A673 (cell line): ENCODE measurements around the gene ZNF827.

Experiments
- EZH2 ChIP-seq: fragments of 200-600 bp; sonication (generic); IDR thresholded peaks from 2 replicates; pipeline ENCODE4 v1.6.1; 2017; ENCODE audit warnings: borderline replicate concordance, low read depth, mild to moderate bottlenecking, mixed read lengths, antibody characterized with exemption, low read length; ENCODE audit not compliant: poor library complexity, severe bottlenecking
- TF ChIP-seq, protein P1 (sequence below): fragments of 300-800, 200-600 bp; sonication (generic); conservative IDR thresholded peaks from 2 replicates; pipeline ENCODE4 v1.5.1; 2017; ENCODE audit warnings: low read depth, mild to moderate bottlenecking, antibody characterized with exemption, low read length, moderate library complexity, mixed read lengths

GRCh38 chr4:145814246-145814645 is 124.4 kb downstream of the ZNF827 start:
- TF ChIP-seq, protein P1, sequence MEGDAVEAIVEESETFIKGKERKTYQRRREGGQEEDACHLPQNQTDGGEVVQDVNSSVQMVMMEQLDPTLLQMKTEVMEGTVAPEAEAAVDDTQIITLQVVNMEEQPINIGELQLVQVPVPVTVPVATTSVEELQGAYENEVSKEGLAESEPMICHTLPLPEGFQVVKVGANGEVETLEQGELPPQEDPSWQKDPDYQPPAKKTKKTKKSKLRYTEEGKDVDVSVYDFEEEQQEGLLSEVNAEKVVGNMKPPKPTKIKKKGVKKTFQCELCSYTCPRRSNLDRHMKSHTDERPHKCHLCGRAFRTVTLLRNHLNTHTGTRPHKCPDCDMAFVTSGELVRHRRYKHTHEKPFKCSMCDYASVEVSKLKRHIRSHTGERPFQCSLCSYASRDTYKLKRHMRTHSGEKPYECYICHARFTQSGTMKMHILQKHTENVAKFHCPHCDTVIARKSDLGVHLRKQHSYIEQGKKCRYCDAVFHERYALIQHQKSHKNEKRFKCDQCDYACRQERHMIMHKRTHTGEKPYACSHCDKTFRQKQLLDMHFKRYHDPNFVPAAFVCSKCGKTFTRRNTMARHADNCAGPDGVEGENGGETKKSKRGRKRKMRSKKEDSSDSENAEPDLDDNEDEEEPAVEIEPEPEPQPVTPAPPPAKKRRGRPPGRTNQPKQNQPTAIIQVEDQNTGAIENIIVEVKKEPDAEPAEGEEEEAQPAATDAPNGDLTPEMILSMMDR: no peak
- no peak for TF ChIP-seq EZH2
